CD1c-positive myeloid dendritic cell (primary cell): Measurements from ENCODE around the gene HBG1.

Source experiments
- DNase-seq: peaks from one replicate; pipeline ENCODE4 v3.0.0-alpha.2; 2016; ENCODE audit errors: extremely low spot score

The HBG1 gene

GRCh38 chr11:5246772-5247471 lies 2.7 kb downstream of the HBG1 start:
- DNase-seq: no peak

GRCh38 chr11:5245155-5245554 lies 4.5 kb downstream of the HBG1 start:
- no peak for DNase-seq

GRCh38 chr11:5243816-5244180 lies 5.9 kb downstream of the HBG1 start:
- DNase-seq: no peak

- DNase-seq: no peak
These were observed 6.5 kb downstream of the HBG1 start for GRCh38 chr11:5242933-5243815.

GRCh38 chr11:5242208-5242607 lies 7.4 kb downstream of the HBG1 start:
- DNase-seq: no peak

GRCh38 chr11:5241458-5241857 lies 8.2 kb downstream of the HBG1 start:
- DNase-seq: no peak

- no peak for DNase-seq
These were observed 9.2 kb downstream of the HBG1 start for GRCh38 chr11:5240458-5240857.

GRCh38 chr11:5240056-5240455 lies 9.6 kb downstream of the HBG1 start:
- no peak for DNase-seq

GRCh38 chr11:5239046-5239445 lies 10.6 kb downstream of the HBG1 start:
- no peak for DNase-seq

GRCh38 chr11:5238486-5238885 lies 11.2 kb downstream of the HBG1 start:
- no peak for DNase-seq

- DNase-seq: no peak
These were observed 12.2 kb downstream of the HBG1 start for GRCh38 chr11:5237420-5237819.

- DNase-seq: no peak
These were observed 14.1 kb downstream of the HBG1 start for GRCh38 chr11:5235364-5236095.

- no peak for DNase-seq
These were observed 15.2 kb downstream of the HBG1 start, which contains the start of gene HBD for GRCh38 chr11:5234381-5234834. Gene HBD, minus strand, starts transcription at chr11:5234483. Its CDS starts 50 bp downstream, at chr11:5234433.

GRCh38 chr11:5233307-5233706 lies 16.4 kb downstream of the HBG1 start:
- no peak for DNase-seq

- DNase-seq: no peak
These were observed 16.8 kb downstream of the HBG1 start for GRCh38 chr11:5232821-5233220.

- DNase-seq: no peak
These were observed 17.5 kb downstream of the HBG1 start for GRCh38 chr11:5232176-5232575.

- no peak for DNase-seq
These were observed 18.5 kb downstream of the HBG1 start for GRCh38 chr11:5231111-5231510.

GRCh38 chr11:5230266-5230665 lies 19.4 kb downstream of the HBG1 start:
- no peak for DNase-seq

- DNase-seq: no peak
These were observed 19.9 kb downstream of the HBG1 start for GRCh38 chr11:5229796-5230195.

GRCh38 chr11:5229356-5229755 lies 20.3 kb downstream of the HBG1 start:
- DNase-seq: no peak

- DNase-seq: no peak
These were observed 21.5 kb downstream of the HBG1 start for GRCh38 chr11:5228124-5228523.

GRCh38 chr11:5227681-5228080 lies 22.0 kb downstream of the HBG1 start:
- no peak for DNase-seq
